ENCODE data around the gene GLDC. TPM values are rescaled to one million over a fixed set of nuclear protein-coding genes. Genes with fewer than 3 reads are reported as not detected.

Gene GLDC
- total and polyA plus RNA-seq, 10 of the 15 experiments (the other 5 are each of a cell fraction or from before 2014, with no cell fraction given), result 33.1 to 165 (median 114) TPM

GRCh38 chr9:6655036-6655435 lies 9.5 kb upstream of the GLDC start (continued):
- no peak for TF ChIP-seq CHD4 (IDR thresholded peaks at IDR 0.05)
- TF ChIP-seq TCF3 (IDR thresholded peaks at IDR 0.05; ENCODE audit: borderline replicate concordance, insufficient read depth, low read depth, low read length), result no peak
- TF ChIP-seq ZBTB11 (CRISPR knock-in tag; IDR thresholded peaks at IDR 0.05), result no peak
- no peak for TF ChIP-seq BCLAF1 (IDR thresholded peaks at IDR 0.05)
- no peak for TF ChIP-seq IRF5 (IDR thresholded peaks at IDR 0.05; ENCODE audit: borderline replicate concordance)
- TF ChIP-seq BMI1 (IDR thresholded peaks at IDR 0.05; ENCODE audit: borderline replicate concordance), result peak; percentile 27; the same call in 1 of the 2 replicates
- peak; percentile 90 for TF ChIP-seq RELB (IDR thresholded peaks at IDR 0.05; ENCODE audit: low read depth)
- no peak for TF ChIP-seq ZNF592 (IDR thresholded peaks at IDR 0.05)
- peak in 1 of 2 experiments; percentile 88; a peak in 1 of 4 replicates for TF ChIP-seq CEBPB (IDR thresholded peaks at IDR 0.05; ENCODE audit: borderline replicate concordance in 1 of 2, low read depth in 2 of 2, low read length in 2 of 2)
- TF ChIP-seq NBN (IDR thresholded peaks at IDR 0.05), result peak; percentile 87
- TF ChIP-seq HDGF (IDR thresholded peaks at IDR 0.05), result peak; percentile 60; the same call in 1 of the 2 replicates
- TF ChIP-seq EGR1 (IDR thresholded peaks at IDR 0.05; ENCODE audit: borderline replicate concordance in 1 of 2, low read depth in 2 of 2, low read length in 2 of 2), result no peak
- no peak for TF ChIP-seq NR2C1 (IDR thresholded peaks at IDR 0.05)
- TF ChIP-seq RB1 (IDR thresholded peaks at IDR 0.05; ENCODE audit: borderline replicate concordance), result no peak
- no peak for TF ChIP-seq ASH2L (IDR thresholded peaks at IDR 0.05; ENCODE audit: borderline replicate concordance, low read depth)
- no peak for TF ChIP-seq ZNF24 (IDR thresholded peaks at IDR 0.05)
- TF ChIP-seq CREB1 (IDR thresholded peaks at IDR 0.05; ENCODE audit: low read depth), result 0 out of 2 replicates have a peak, but pooled peaks have one; percentile 23

Measured in GM12878 (cell line).